RWPE1 (cell line): ENCODE data around the gene SET.
A peak's percentile ranks its signal among the peaks of the same experiment; 100 is the strongest.

Source experiments
- CTCF ChIA-PET: fragments of 350-600 bp; sonication (Branson Sonifier 250); formaldehyde crosslinking; extraction: SDS; loops from one replicate; lab custom pipeline; 2021; lab: Yijun Ruan, JAX
- POLR2A ChIA-PET: fragments of 400-600 bp; formaldehyde crosslinking; extraction: SDS; loops from one replicate; lab custom pipeline; 2020; ENCODE audit warnings: antibody characterized with exemption; ENCODE audit not compliant: low non-redundant PET; lab: Yijun Ruan, JAX
- DNase-seq: peaks from one replicate; pipeline ENCODE4 v3.0.0; 2012; ENCODE audit warnings: low spot score
- H3K27ac ChIP-seq: fragments of 450-650 bp; 2 replicates; pipeline ENCODE4 v1.5.1; 2017
- TF ChIP-seq, protein P1 (sequence below): fragments of 450-650 bp; conservative IDR thresholded peaks from 2 replicates; pipeline ENCODE4 v1.5.1; 2017; ENCODE audit warnings: low read depth, mild to moderate bottlenecking

Gene SET

DNA sequence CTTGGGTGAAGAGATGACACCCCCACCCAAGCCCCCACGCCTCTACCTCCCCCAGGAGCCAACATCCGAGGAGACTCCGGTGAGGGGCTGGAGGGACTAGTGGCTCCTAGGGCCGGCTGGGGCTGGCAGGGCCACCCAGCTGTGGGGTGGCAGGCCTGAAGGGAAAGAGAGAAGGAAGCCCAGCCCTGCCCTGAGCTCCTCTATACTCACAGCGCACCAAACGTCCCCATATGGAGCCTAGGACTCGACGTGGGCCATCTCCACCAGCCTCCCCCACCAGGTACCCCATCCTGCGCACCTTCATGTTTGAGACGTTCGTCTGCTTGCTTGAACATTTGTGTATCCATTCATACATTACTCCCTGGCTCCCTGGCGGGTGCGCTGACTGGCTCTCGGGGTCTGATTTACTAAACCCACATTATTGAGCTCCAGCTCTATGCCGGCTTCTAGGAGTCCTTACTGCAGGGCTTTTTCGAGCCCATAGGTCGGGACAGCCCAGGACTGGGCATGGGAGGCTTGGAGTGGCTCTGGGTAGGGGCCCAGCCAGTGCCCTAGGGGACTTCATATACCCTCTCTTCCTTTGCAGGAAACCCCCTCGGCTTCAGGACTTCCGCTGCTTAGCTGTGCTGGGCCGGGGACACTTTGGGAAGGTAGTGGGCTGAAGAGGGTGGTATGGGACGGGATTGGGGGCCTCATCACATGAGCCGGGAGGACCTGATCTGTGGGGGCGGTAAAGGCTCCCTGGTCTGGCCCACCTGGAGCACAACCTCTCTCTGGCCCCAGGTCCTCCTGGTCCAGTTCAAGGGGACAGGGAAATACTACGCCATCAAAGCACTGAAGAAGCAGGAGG lies 25.8 kb downstream of the SET start:
- CTCF ChIA-PET = interaction anchor here (0.5 to 1.0 kb wide), 3 partner anchors 13 to 1131 kb away, joined by 5 read pairs; partner anchors contain the start of gene PKN3
- peak overlapping the region; percentile 15; the same call in 1 of the 2 replicates for H3K27ac ChIP-seq
- DNase-seq = no peak
- POLR2A ChIA-PET = no interaction called here
- TF ChIP-seq, protein P1, sequence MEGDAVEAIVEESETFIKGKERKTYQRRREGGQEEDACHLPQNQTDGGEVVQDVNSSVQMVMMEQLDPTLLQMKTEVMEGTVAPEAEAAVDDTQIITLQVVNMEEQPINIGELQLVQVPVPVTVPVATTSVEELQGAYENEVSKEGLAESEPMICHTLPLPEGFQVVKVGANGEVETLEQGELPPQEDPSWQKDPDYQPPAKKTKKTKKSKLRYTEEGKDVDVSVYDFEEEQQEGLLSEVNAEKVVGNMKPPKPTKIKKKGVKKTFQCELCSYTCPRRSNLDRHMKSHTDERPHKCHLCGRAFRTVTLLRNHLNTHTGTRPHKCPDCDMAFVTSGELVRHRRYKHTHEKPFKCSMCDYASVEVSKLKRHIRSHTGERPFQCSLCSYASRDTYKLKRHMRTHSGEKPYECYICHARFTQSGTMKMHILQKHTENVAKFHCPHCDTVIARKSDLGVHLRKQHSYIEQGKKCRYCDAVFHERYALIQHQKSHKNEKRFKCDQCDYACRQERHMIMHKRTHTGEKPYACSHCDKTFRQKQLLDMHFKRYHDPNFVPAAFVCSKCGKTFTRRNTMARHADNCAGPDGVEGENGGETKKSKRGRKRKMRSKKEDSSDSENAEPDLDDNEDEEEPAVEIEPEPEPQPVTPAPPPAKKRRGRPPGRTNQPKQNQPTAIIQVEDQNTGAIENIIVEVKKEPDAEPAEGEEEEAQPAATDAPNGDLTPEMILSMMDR = no peak

DNA sequence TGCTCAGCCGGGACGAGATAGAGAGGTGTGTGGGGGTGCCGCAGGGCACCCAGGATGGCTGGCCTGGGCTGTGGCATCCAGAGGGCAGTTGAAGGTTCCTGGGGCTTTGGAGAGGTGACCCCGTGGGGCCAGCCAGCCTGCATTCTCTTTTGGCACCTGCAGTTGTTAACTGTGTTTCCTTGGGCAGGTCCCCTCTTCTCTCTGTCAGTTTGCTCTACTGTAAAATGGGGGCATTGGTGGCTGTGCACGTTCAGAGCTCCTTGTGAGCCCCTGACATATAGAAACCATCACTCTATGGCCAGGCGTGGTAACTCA lies 26.4 kb downstream of the SET start:
- TF ChIP-seq, protein P1 = no peak
- no peak for DNase-seq
- ChIA-PET POLR2A (no interaction called here), CTCF (interaction anchor here (0.6 to 1.0 kb wide), 2 partner anchors 13 to 51 kb away, joined by 3 to 5 read pairs; partner anchors contain the start of gene PKN3)
- H3K27ac ChIP-seq = peak overlapping the region; percentile 15

DNA sequence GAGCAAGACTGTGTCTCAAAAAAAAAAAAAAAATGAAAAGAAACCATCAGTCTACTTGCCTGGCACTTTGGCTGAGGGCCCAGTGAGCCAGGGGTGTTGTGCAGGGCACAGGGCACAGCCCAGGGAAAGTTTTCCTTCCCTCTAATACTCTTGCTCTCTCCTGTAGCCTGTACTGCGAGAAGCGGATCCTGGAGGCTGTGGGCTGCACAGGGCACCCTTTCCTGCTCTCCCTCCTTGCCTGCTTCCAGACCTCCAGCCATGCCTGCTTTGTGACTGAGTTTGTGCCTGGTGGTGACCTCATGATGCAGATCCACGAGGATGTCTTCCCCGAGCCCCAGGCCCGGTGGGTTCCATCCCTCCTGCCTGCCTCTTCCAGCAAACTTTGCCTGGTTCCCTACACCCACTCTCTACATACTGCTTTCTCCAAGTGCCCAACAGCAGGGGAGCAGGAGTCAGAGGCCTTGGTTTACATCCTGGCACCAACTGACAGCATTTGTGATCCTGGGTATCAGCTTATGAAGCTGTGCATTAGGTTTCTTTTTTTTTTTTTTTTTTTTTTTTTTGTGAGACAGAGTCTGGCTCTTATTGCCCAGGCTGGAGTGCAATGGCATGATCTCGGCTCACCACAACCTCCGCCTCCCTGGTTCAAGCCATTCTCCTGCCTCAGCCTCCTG lies 27.7 kb downstream of the SET start:
- DNase-seq = no peak
- TF ChIP-seq, protein P1 = no peak
- peak overlapping the region; percentile 50 for H3K27ac ChIP-seq
- POLR2A ChIA-PET = no interaction called here
- CTCF ChIA-PET = interaction anchor here (0.6 to 0.7 kb wide), 3 partner anchors 11 to 101 kb away, joined by 3 to 5 read pairs (median 4); no protein-coding TSS in a partner anchor

DNA sequence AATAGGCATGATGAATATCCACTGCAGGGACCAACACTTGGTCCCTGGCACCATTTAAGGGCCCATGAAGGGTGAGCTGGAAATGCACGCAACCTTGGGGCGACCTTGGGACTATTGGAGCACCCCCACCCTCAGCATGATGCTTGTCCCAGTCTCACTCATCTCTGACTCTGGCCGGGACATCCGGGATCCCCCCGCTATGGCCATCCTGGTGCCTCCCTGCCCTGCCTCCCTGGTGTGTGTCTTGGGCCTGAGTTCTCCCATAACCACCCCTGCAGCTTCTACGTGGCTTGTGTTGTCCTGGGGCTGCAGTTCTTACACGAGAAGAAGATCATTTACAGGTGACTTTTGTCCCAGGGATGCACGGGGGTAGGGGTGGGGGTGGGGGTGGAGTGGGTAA lies 29.0 kb downstream of the SET start:
- TF ChIP-seq, protein P1 = no peak
- no peak for DNase-seq
- H3K27ac ChIP-seq = peak overlapping the region; percentile 82
- ChIA-PET POLR2A (interaction anchor here (0.6 kb wide), 2 partner anchors 45 to 82 kb away, joined by 3 to 8 read pairs; no protein-coding TSS in a partner anchor), CTCF (no interaction called here)

DNA sequence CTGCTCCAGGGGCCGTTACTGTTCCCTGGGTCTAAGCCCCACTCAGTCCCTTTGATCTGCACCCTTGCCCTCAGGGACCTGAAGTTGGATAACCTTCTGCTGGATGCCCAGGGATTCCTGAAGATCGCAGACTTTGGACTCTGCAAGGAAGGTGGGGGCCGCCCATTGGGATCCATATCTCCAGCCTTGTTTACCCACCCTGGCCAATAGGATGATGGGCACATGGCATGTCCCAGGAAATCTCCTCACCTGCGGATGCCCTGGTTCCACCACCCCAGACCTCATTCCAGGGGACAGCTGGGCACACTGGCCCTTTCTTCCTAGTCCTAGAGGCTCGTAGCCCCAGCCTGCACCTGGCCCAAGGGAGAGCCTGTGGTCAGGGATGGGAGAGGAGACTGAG lies 29.5 kb downstream of the SET start:
- H3K27ac ChIP-seq = peak overlapping the region; percentile 82
- TF ChIP-seq, protein P1 = no peak
- ChIA-PET CTCF (interaction anchor here (1.2 kb wide), 1 partner anchor 16 kb away, joined by 7 read pairs; the partner anchor contains the start of gene PKN3), POLR2A (no interaction called here)
- no peak for DNase-seq

DNA sequence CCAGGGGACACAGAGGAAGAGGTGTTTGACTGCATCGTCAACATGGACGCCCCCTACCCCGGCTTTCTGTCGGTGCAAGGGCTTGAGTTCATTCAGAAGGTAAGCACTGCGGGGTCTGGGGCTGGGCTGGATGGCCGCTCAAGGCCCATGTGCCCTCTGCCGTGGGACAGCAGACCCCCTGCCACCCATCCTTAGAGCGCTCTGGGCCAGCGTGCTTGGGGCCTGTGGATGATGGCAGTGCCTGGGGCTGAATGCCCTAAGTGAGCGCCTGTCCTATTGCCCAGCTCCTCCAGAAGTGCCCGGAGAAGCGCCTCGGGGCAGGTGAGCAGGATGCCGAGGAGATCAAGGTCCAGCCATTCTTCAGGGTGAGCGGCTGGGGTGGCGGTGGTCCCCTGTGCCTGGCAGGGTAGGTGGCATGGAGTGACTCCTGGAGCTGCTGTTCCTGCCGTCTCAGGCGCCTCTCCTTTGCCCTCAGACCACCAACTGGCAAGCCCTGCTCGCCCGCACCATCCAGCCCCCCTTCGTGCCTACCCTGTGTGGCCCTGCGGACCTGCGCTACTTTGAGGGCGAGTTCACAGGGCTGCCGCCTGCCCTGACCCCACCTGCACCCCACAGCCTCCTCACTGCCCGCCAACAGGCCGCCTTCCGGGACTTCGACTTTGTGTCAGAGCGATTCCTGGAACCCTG lies 31.0 kb downstream of the SET start:
- ChIA-PET POLR2A (no interaction called here), CTCF (interaction anchor here (0.7 to 1.2 kb wide), 2 partner anchors 18 to 29 kb away, joined by 5 to 7 read pairs; partner anchors contain the start of gene PKN3)
- H3K27ac ChIP-seq = peak overlapping the region; percentile 82
- no peak for DNase-seq
- TF ChIP-seq, protein P1 = no peak
